ENCODE data around the gene PRKCZ.

Gene PRKCZ

GRCh38 chr1:2046953-2047748 is 3.1 kb upstream of the PRKCZ start:
- DNase-seq = no peak

- no peak for DNase-seq
Measured at GRCh38 chr1:2047749-2048729, 2.2 kb upstream of the PRKCZ start.

GRCh38 chr1:2049225-2049717 is 940 bp upstream of the PRKCZ start:
- no peak for DNase-seq

GRCh38 chr1:2050461-2050792 is 216 bp downstream of the PRKCZ start:
- DNase-seq = peak; percentile 38

- peak; percentile 27 for DNase-seq
Measured at GRCh38 chr1:2050793-2051682, 827 bp downstream of the PRKCZ start.

- no peak for DNase-seq
Measured at GRCh38 chr1:2052054-2052679, 2.0 kb downstream of the PRKCZ start.

- no peak for DNase-seq
Measured at GRCh38 chr1:2052756-2053155, 2.5 kb downstream of the PRKCZ start.

GRCh38 chr1:2053217-2053616 is 3.0 kb downstream of the PRKCZ start:
- no peak for DNase-seq

GRCh38 chr1:2053784-2054376 is 3.7 kb downstream of the PRKCZ start:
- no peak for DNase-seq

GRCh38 chr1:2054560-2054959 is 4.3 kb downstream of the PRKCZ start:
- DNase-seq = no peak

GRCh38 chr1:2055911-2056575 is 5.8 kb downstream of the PRKCZ start:
- no peak for DNase-seq

- no peak for DNase-seq
Measured at GRCh38 chr1:2056955-2057590, 6.9 kb downstream of the PRKCZ start.

GRCh38 chr1:2059290-2059953 is 9.2 kb downstream of the PRKCZ start:
- DNase-seq = no peak

- no peak for DNase-seq
Measured at GRCh38 chr1:2060072-2060471, 9.9 kb downstream of the PRKCZ start.

GRCh38 chr1:2060535-2060934 is 10.3 kb downstream of the PRKCZ start:
- DNase-seq = no peak

GRCh38 chr1:2061065-2061778 is 11.0 kb downstream of the PRKCZ start:
- no peak for DNase-seq

GRCh38 chr1:2065699-2066098 is 15.5 kb downstream of the PRKCZ start:
- no peak for DNase-seq

GRCh38 chr1:2067393-2067792 is 17.2 kb downstream of the PRKCZ start:
- DNase-seq = no peak

GRCh38 chr1:2067981-2068380 is 17.8 kb downstream of the PRKCZ start:
- no peak for DNase-seq

- no peak for DNase-seq
Measured at GRCh38 chr1:2068951-2069350, 18.7 kb downstream of the PRKCZ start.

Data from activated CD4-positive, alpha-beta T cell treated with anti-CD3 and anti-CD28 coated beads for 48 hours (primary cell).